HT1080 (cell line): ENCODE data around the gene MTCH2. TPM values are rescaled to one million over a fixed set of nuclear protein-coding genes. Genes with fewer than 3 reads are reported as not detected.

Experiments
- small RNA-seq: library from RNA; depleted of rRNA; stranded (forward); fragments of <200 nt; gene quantifications from one replicate; pipeline ENCODE3, GENCODE V24; 2014
- total RNA-seq: library from RNA; depleted of rRNA; stranded (reverse); fragments of >200 nt; shearing (Covaris generic); gene quantifications from 2 replicates; pipeline ENCODE4 v1.2.3, GENCODE V29; 2014; rRNA removed

The MTCH2 gene
- total RNA-seq, 1 experiment from 2014 or later = 192 TPM

Small RNA genes lying within 50 kb of the gene (small RNA-seq; reads per million reads assigned to genes)
- gene RNU5E-10P = not detected

Other genes starting within 250 kb of the MTCH2 start
- 51.9 and 69.9 TPM in 2 replicates for gene SLC39A13, start 234.0 kb downstream of the MTCH2 start, total RNA-seq
- 222 and 245 TPM in 2 replicates for gene PSMC3, start 216.1 kb downstream of the MTCH2 start, total RNA-seq
- gene RAPSN, start 193.4 kb downstream of the MTCH2 start, total RNA-seq = not detected in 2 replicates
- gene CELF1, start 89.4 kb downstream of the MTCH2 start, total RNA-seq = 82.3 and 118 TPM in 2 replicates
- 123 and 128 TPM in 2 replicates for gene PTPMT1, start 77.0 kb downstream of the MTCH2 start, total RNA-seq
- gene KBTBD4, start 63.6 kb downstream of the MTCH2 start, total RNA-seq = 28.1 and 39.0 TPM in 2 replicates
- gene NDUFS3, start 63.5 kb downstream of the MTCH2 start, total RNA-seq = 101 and 113 TPM in 2 replicates
- gene FAM180B, start 55.9 kb downstream of the MTCH2 start, total RNA-seq = not detected in 2 replicates
- not detected in 2 replicates for gene C1QTNF4, start 48.1 kb downstream of the MTCH2 start, total RNA-seq
- gene AGBL2, start 72.8 kb upstream of the MTCH2 start, total RNA-seq = 0.08 and 0.13 TPM in 2 replicates
- 26.9 and 35.7 TPM in 2 replicates for gene FNBP4, start 124.8 kb upstream of the MTCH2 start, total RNA-seq
- gene NUP160, start 205.8 kb upstream of the MTCH2 start, total RNA-seq = 21.0 and 25.9 TPM in 2 replicates